NB4 (cell line): ENCODE data around the gene CEMIP.

Source experiments
- MYC ChIP-seq: IDR thresholded peaks from 2 replicates; pipeline ENCODE4 v1.6.1; 2011; ENCODE audit warnings: low read depth, low read length
- POLR2A ChIP-seq: IDR thresholded peaks from 2 replicates; pipeline ENCODE4 v1.6.1; 2011; ENCODE audit warnings: mild to moderate bottlenecking; ENCODE audit not compliant: insufficient read length; ENCODE audit errors: extremely low read depth
- TF ChIP-seq, protein P1 (sequence below): IDR thresholded peaks from one replicate; pipeline ENCODE4 v1.5.1; 2012; ENCODE audit warnings: low read depth, low read length

DNA sequence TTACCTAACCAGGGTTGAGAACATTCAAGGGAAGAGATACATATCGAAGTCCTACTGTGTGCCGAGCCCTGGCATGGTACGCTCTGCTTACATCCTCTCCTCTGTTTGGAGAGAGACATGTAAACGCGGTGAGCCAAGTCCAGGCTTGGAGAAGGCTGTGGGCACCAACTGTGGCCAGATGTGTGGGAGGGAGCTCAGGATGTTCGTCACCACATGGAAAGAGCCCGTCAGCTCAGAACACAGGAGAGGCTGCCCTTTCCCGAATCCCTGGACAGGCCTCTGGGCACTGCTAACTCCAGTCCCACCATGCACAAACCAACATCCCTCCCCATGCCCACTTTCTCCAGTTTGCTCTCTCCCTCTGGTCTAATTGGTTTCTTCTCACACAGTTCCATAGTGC is 167.4 kb downstream of the CEMIP start:
- TF ChIP-seq, protein P1, sequence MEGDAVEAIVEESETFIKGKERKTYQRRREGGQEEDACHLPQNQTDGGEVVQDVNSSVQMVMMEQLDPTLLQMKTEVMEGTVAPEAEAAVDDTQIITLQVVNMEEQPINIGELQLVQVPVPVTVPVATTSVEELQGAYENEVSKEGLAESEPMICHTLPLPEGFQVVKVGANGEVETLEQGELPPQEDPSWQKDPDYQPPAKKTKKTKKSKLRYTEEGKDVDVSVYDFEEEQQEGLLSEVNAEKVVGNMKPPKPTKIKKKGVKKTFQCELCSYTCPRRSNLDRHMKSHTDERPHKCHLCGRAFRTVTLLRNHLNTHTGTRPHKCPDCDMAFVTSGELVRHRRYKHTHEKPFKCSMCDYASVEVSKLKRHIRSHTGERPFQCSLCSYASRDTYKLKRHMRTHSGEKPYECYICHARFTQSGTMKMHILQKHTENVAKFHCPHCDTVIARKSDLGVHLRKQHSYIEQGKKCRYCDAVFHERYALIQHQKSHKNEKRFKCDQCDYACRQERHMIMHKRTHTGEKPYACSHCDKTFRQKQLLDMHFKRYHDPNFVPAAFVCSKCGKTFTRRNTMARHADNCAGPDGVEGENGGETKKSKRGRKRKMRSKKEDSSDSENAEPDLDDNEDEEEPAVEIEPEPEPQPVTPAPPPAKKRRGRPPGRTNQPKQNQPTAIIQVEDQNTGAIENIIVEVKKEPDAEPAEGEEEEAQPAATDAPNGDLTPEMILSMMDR = no peak
- no peak for TF ChIP-seq POLR2A
- TF ChIP-seq MYC = no peak
